NOMO-1 treated with DMSO at 0.1 percent for 48 hours (cell line): ENCODE measurements around the gene DGCR6L.
A peak's percentile ranks its signal among the peaks of the same experiment; 100 is the strongest.
"Not testable (repeated sequence)": the region's sequence is repeated elsewhere in the genome, so short reads cannot be mapped to it uniquely, and the experiment has no call there.

Source experiments
- DNase-seq: peaks from one replicate; lab custom pipeline; 2025; ENCODE audit not compliant: unreplicated experiment; lab: John Stamatoyannopoulos, UW

The DGCR6L gene

GRCh38 chr22:20310773-20311172 is 9.1 kb downstream of the DGCR6L start:
- not testable (repeated sequence) for DNase-seq

- not testable (repeated sequence) for DNase-seq
These were observed 9.7 kb downstream of the DGCR6L start for GRCh38 chr22:20310180-20310579.

GRCh38 chr22:20308806-20309650 is 10.8 kb downstream of the DGCR6L start:
- DNase-seq = not testable (repeated sequence)

- DNase-seq = not testable (repeated sequence)
These were observed 12.1 kb downstream of the DGCR6L start for GRCh38 chr22:20307448-20308447.

- DNase-seq = not testable (repeated sequence)
These were observed 13.0 kb downstream of the DGCR6L start for GRCh38 chr22:20306646-20307447.

- DNase-seq = peak; percentile 6
These were observed 13.8 kb downstream of the DGCR6L start for GRCh38 chr22:20305894-20306645.

- DNase-seq = not testable (repeated sequence)
These were observed 14.5 kb downstream of the DGCR6L start for GRCh38 chr22:20305230-20305893.

- DNase-seq = no peak
These were observed 15.2 kb downstream of the DGCR6L start for GRCh38 chr22:20304646-20305045.

GRCh38 chr22:20303229-20303534 is 16.7 kb downstream of the DGCR6L start:
- not testable (repeated sequence) for DNase-seq

- no peak for DNase-seq
These were observed 17.2 kb downstream of the DGCR6L start for GRCh38 chr22:20302438-20303228.

GRCh38 chr22:20299746-20300136 is 20.1 kb downstream of the DGCR6L start:
- peak; percentile 31 for DNase-seq

- peak; percentile 87 for DNase-seq
These were observed 20.8 kb downstream of the DGCR6L start for GRCh38 chr22:20298803-20299745.

- DNase-seq = no peak
These were observed 21.6 kb downstream of the DGCR6L start for GRCh38 chr22:20298110-20298802.

- no peak for DNase-seq
These were observed 22.3 kb downstream of the DGCR6L start for GRCh38 chr22:20297414-20298109.

- DNase-seq = no peak
These were observed 23.3 kb downstream of the DGCR6L start for GRCh38 chr22:20296598-20296997.

- DNase-seq = no peak
These were observed 24.4 kb downstream of the DGCR6L start for GRCh38 chr22:20295262-20296064.
